ENCODE results near the gene SUSD4. TPM values are rescaled to one million over a fixed set of nuclear protein-coding genes. Genes with fewer than 3 reads are reported as not detected.
A peak's percentile ranks its signal among the peaks of the same experiment; 100 is the strongest.

Gene SUSD4
- total and polyA plus RNA-seq, 9 of the 15 experiments (the other 6 are each of a cell fraction or from before 2014, with no cell fraction given) = 0.06 to 1.7 (median 0.09) TPM; not detected in 4

DNA sequence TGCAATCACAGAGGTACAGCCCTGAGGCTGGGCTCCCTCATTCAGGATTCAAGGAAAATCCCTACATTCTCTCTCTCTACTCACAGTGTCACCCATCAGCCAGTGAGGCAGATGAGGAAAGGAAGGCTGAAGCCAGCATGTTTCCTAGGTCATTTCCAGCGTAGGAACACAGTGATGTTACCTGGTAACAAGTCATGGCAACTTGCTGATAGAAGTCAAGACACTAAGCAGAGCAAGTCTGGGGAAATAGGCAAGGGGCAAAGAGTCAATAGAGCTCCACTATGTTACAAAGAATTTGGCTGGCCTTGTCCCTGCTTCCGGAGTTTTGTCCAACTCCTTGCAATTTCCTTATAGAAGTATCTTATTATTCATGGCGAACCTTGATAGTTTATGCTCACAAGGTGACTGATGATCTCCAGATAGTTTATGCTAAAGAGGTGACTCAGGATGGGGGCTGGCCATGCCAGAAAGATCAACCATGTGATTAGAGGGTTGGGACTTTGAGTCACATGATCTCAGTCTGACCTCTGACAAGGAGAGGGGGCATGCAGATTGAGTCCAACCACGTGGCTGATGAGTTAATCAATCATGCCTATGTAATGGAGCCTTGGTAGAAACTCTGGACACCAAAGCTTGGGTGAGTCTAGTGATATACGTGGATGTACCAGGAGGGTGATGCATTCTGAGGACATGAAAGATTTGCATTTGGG, 51.1 kb downstream of the SUSD4 start (continued):
- TF ChIP-seq, protein P1, sequence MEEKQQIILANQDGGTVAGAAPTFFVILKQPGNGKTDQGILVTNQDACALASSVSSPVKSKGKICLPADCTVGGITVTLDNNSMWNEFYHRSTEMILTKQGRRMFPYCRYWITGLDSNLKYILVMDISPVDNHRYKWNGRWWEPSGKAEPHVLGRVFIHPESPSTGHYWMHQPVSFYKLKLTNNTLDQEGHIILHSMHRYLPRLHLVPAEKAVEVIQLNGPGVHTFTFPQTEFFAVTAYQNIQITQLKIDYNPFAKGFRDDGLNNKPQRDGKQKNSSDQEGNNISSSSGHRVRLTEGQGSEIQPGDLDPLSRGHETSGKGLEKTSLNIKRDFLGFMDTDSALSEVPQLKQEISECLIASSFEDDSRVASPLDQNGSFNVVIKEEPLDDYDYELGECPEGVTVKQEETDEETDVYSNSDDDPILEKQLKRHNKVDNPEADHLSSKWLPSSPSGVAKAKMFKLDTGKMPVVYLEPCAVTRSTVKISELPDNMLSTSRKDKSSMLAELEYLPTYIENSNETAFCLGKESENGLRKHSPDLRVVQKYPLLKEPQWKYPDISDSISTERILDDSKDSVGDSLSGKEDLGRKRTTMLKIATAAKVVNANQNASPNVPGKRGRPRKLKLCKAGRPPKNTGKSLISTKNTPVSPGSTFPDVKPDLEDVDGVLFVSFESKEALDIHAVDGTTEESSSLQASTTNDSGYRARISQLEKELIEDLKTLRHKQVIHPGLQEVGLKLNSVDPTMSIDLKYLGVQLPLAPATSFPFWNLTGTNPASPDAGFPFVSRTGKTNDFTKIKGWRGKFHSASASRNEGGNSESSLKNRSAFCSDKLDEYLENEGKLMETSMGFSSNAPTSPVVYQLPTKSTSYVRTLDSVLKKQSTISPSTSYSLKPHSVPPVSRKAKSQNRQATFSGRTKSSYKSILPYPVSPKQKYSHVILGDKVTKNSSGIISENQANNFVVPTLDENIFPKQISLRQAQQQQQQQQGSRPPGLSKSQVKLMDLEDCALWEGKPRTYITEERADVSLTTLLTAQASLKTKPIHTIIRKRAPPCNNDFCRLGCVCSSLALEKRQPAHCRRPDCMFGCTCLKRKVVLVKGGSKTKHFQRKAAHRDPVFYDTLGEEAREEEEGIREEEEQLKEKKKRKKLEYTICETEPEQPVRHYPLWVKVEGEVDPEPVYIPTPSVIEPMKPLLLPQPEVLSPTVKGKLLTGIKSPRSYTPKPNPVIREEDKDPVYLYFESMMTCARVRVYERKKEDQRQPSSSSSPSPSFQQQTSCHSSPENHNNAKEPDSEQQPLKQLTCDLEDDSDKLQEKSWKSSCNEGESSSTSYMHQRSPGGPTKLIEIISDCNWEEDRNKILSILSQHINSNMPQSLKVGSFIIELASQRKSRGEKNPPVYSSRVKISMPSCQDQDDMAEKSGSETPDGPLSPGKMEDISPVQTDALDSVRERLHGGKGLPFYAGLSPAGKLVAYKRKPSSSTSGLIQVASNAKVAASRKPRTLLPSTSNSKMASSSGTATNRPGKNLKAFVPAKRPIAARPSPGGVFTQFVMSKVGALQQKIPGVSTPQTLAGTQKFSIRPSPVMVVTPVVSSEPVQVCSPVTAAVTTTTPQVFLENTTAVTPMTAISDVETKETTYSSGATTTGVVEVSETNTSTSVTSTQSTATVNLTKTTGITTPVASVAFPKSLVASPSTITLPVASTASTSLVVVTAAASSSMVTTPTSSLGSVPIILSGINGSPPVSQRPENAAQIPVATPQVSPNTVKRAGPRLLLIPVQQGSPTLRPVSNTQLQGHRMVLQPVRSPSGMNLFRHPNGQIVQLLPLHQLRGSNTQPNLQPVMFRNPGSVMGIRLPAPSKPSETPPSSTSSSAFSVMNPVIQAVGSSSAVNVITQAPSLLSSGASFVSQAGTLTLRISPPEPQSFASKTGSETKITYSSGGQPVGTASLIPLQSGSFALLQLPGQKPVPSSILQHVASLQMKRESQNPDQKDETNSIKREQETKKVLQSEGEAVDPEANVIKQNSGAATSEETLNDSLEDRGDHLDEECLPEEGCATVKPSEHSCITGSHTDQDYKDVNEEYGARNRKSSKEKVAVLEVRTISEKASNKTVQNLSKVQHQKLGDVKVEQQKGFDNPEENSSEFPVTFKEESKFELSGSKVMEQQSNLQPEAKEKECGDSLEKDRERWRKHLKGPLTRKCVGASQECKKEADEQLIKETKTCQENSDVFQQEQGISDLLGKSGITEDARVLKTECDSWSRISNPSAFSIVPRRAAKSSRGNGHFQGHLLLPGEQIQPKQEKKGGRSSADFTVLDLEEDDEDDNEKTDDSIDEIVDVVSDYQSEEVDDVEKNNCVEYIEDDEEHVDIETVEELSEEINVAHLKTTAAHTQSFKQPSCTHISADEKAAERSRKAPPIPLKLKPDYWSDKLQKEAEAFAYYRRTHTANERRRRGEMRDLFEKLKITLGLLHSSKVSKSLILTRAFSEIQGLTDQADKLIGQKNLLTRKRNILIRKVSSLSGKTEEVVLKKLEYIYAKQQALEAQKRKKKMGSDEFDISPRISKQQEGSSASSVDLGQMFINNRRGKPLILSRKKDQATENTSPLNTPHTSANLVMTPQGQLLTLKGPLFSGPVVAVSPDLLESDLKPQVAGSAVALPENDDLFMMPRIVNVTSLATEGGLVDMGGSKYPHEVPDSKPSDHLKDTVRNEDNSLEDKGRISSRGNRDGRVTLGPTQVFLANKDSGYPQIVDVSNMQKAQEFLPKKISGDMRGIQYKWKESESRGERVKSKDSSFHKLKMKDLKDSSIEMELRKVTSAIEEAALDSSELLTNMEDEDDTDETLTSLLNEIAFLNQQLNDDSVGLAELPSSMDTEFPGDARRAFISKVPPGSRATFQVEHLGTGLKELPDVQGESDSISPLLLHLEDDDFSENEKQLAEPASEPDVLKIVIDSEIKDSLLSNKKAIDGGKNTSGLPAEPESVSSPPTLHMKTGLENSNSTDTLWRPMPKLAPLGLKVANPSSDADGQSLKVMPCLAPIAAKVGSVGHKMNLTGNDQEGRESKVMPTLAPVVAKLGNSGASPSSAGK (IDR thresholded peaks at IDR 0.05) = peak; percentile 58
- no peak for TF ChIP-seq PHB2 (IDR thresholded peaks at IDR 0.05; ENCODE audit: low read depth)
- TF ChIP-seq DMBX1 (CRISPR knock-in tag; IDR thresholded peaks at IDR 0.05; ENCODE audit: borderline replicate concordance) = no peak

Measured in K562 (cell line).